K562 (cell line): Measurements from ENCODE around the gene STK26. TPM values are rescaled to one million over a fixed set of nuclear protein-coding genes. Genes with fewer than 3 reads are reported as not detected.

Experiments
- CBFA2T2 ChIP-seq: fragments of 450-650 bp; conservative IDR thresholded peaks from 2 replicates; pipeline ENCODE4 v1.6.1; 2017; ENCODE audit warnings: mild to moderate bottlenecking
- CCNT2 ChIP-seq: IDR thresholded peaks from 2 replicates; pipeline ENCODE4 v1.6.1; 2011; ENCODE audit warnings: borderline replicate concordance, low read depth, mild to moderate bottlenecking, moderate library complexity, mixed read lengths, low read length; ENCODE audit not compliant: insufficient read length; ENCODE audit errors: extremely low read depth
- COPS2 ChIP-seq: fragments of 450-650 bp; conservative IDR thresholded peaks from 2 replicates; pipeline ENCODE4 v1.6.1; 2016; ENCODE audit warnings: mild to moderate bottlenecking, moderate library complexity
- ESRRA ChIP-seq: fragments of 450-650 bp; IDR thresholded peaks from 2 replicates; pipeline ENCODE4 v1.6.1; 2014; ENCODE audit warnings: low read depth, mild to moderate bottlenecking, moderate library complexity, borderline replicate concordance
- FOS ChIP-seq: IDR thresholded peaks from 3 replicates; pipeline ENCODE4 v1.6.1; 2011; ENCODE audit not compliant: insufficient read length; ENCODE audit errors: extremely low read depth
- FOXA1 ChIP-seq: fragments of 450-650 bp; IDR thresholded peaks from 2 replicates; pipeline ENCODE4 v1.6.1; 2016; ENCODE audit warnings: mild to moderate bottlenecking, borderline replicate concordance
- HDAC3 ChIP-seq: fragments of 450-650 bp; IDR thresholded peaks from 2 replicates; pipeline ENCODE4 v1.6.1; 2018; ENCODE audit warnings: borderline replicate concordance, mild to moderate bottlenecking, moderate library complexity; ENCODE audit not compliant: partially characterized antibody
- HSF4 ChIP-seq: fragments of 250-450 bp; sonication (Bioruptor Pico); IDR thresholded peaks from 2 replicates; pipeline ENCODE4 v2.1.2; 2022; ENCODE audit warnings: mild to moderate bottlenecking, moderate library complexity, borderline replicate concordance
- NCOA4 ChIP-seq: fragments of 450-650 bp; IDR thresholded peaks from 2 replicates; pipeline ENCODE4 v1.6.1; 2018; ENCODE audit warnings: mild to moderate bottlenecking; ENCODE audit not compliant: partially characterized antibody
- NCOR1 ChIP-seq: fragments of 450-650 bp; IDR thresholded peaks from 2 replicates; pipeline ENCODE4 v1.6.1; 2016; ENCODE audit warnings: mild to moderate bottlenecking, moderate library complexity
- NELFE ChIP-seq: IDR thresholded peaks from 2 replicates; pipeline ENCODE4 v1.6.1; 2011; ENCODE audit warnings: mild to moderate bottlenecking; ENCODE audit not compliant: insufficient read depth, insufficient read length
- NFATC3 ChIP-seq: fragments of 450-650 bp; IDR thresholded peaks from 2 replicates; pipeline ENCODE4 v1.6.1; 2017; ENCODE audit warnings: mild to moderate bottlenecking
- NR2C2 ChIP-seq, 2 experiments: fragments of 200-800 bp in 1 of 2; sonication (Bioruptor generic) in 1 of 2; sonication (generic) in 1 of 2; formaldehyde crosslinking in 1 of 2; IDR thresholded peaks; 2 replicates each; pipeline versions ENCODE4 v1.6.1 to v1.8.0; 2016 to 2022; ENCODE audit warnings: mild to moderate bottlenecking in 1 of 2, missing compliant biosample characterization in 1 of 2, missing genetic modification characterization in 1 of 2, missing genetic modification reagents in 1 of 2
- PBX2 ChIP-seq, 2 experiments: IDR thresholded peaks in 1 of 2; conservative IDR thresholded peaks in 1 of 2; 2 replicates each; pipeline ENCODE4 v1.6.1; 2016; ENCODE audit warnings: low read depth in 2 of 2, mild to moderate bottlenecking in 1 of 2, missing compliant biosample characterization in 1 of 2, missing genetic modification characterization in 1 of 2, moderate library complexity in 1 of 2
- PYGO2 ChIP-seq: fragments of 450-650 bp; IDR thresholded peaks from 2 replicates; pipeline ENCODE4 v1.6.1; 2016; ENCODE audit warnings: mild to moderate bottlenecking, missing genetic modification characterization, moderate library complexity, missing compliant biosample characterization
- SMAD3 ChIP-seq: fragments of 450-650 bp; formaldehyde crosslinking; conservative IDR thresholded peaks from 2 replicates; pipeline ENCODE4 v1.4.0; 2020; ENCODE audit warnings: mild to moderate bottlenecking
- TSHZ1 ChIP-seq: fragments of 250-450 bp; sonication (Bioruptor Pico); IDR thresholded peaks from 2 replicates; pipeline ENCODE4 v1.4.0; 2020; ENCODE audit warnings: mild to moderate bottlenecking, moderate library complexity
- ZFP1 ChIP-seq: fragments of 450-650 bp; formaldehyde crosslinking; IDR thresholded peaks from 2 replicates; pipeline ENCODE4 v1.4.0; 2020; ENCODE audit warnings: mild to moderate bottlenecking, mixed read lengths
- ZFPM2 ChIP-seq: fragments of 250-450 bp; sonication (Bioruptor Pico); IDR thresholded peaks from 2 replicates; pipeline ENCODE4 v1.5.1; 2022; ENCODE audit warnings: mild to moderate bottlenecking
- ZNF41 ChIP-seq: fragments of 250-450 bp; sonication (Bioruptor Pico); conservative IDR thresholded peaks from 2 replicates; pipeline ENCODE4 v1.4.0; 2020; ENCODE audit warnings: mild to moderate bottlenecking
- ZNF511 ChIP-seq: sonication (generic); formaldehyde crosslinking; IDR thresholded peaks from 2 replicates; pipeline ENCODE4 v1.8.0; 2022; ENCODE audit warnings: mild to moderate bottlenecking, missing genetic modification reagents
- polyA plus RNA-seq, 8 experiments: library from polyadenylated mRNA; depleted of rRNA in 4 of 8; stranded (reverse) in 5 of 8; unstranded in 3 of 8; fragments of >200 nt; fragmentation: Nextera tagmentation in 2 of 8; fragmentation: Illumina TruSeq in 1 of 8; extraction: Ambion mirVana in 2 of 8; extraction: Trizol in 1 of 8; gene quantifications; 2 replicates each; pipeline versions ENCODE4 v1.2.1 to v1.2.3, GENCODE V29; 2011 to 2014; ENCODE audit warnings: inconsistent platforms in 1 of 8, missing spikeins in 1 of 8
- total RNA-seq, 7 experiments: library from RNA; depleted of rRNA in 6 of 7; stranded (reverse); fragments of >200 nt in 6 of 7; fragmentation: Illumina TruSeq in 2 of 7; extraction: Trizol in 2 of 7; gene quantifications; 2 replicates each; pipeline versions ENCODE4 v1.2.1 to v1.2.3, GENCODE V29; 2011 to 2021; ENCODE audit warnings: low replicate concordance in 1 of 7

The STK26 gene
- total and polyA plus RNA-seq, 9 of the 15 experiments (the other 6 are each of a cell fraction or from before 2014, with no cell fraction given): 28.1 to 72.9 (median 50.1) TPM

GRCh38 chrX:132044953-132045352 is 21.9 kb downstream of the STK26 start (continued):
- TF ChIP-seq HDAC3 (peak; percentile 37), NCOA4 (no peak), CCNT2 (no peak), PBX2 (CRISPR knock-in tag; IDR thresholded peaks at IDR 0.05; ENCODE audit: low read depth) (no peak), PBX2 (tag; conservative IDR thresholded peaks at IDR 0.05; ENCODE audit: low read depth) (0 out of 2 replicates have a peak, but pooled peaks have one; percentile 8), NFATC3 (no peak), FOXA1 (no peak), ZNF511 (no peak), NCOR1 (peak; percentile 44), NR2C2 (CRISPR knock-in tag; IDR thresholded peaks at IDR 0.05) (no peak), NR2C2 (tag; IDR thresholded peaks at IDR 0.05) (no peak), ZFPM2 (no peak), ZFP1 (no peak), PYGO2 (tag) (no peak), ZNF41 (CRISPR knock-in tag) (no peak), TSHZ1 (CRISPR knock-in tag) (no peak), FOS (peak; percentile 52), ESRRA (no peak), SMAD3 (no peak), COPS2 (no peak), NELFE (no peak), CBFA2T2 (peak; percentile 30; the same call in 1 of the 2 replicates), HSF4 (no peak)
